Glutamatergic neuron (in vitro differentiated cells): Measurements from ENCODE around the gene THSD7B. TPM values are rescaled to one million over a fixed set of nuclear protein-coding genes. Genes with fewer than 3 reads are reported as not detected.
"Not testable (repeated sequence)": the region's sequence is repeated elsewhere in the genome, so short reads cannot be mapped to it uniquely, and the experiment has no call there.

Experiments
- DNase-seq: peaks from one replicate; pipeline ENCODE4 v3.0.0; 2022
- H3K27ac Mint-ChIP-seq: one replicate; pipeline ENCODE4 v1.8.0; 2020; ENCODE audit warnings: mild to moderate bottlenecking, mixed read lengths, inconsistent platforms; ENCODE audit not compliant: unreplicated experiment
- H3K27me3 Mint-ChIP-seq: one replicate; pipeline ENCODE4 v1.8.0; 2020; ENCODE audit warnings: mild to moderate bottlenecking, moderate library complexity, mixed read lengths, inconsistent platforms; ENCODE audit not compliant: unreplicated experiment
- H3K36me3 Mint-ChIP-seq: one replicate; pipeline ENCODE4 v1.8.0; 2020; ENCODE audit warnings: mild to moderate bottlenecking, mixed read lengths, inconsistent platforms; ENCODE audit not compliant: unreplicated experiment
- H3K4me1 Mint-ChIP-seq: one replicate; pipeline ENCODE4 v1.8.0; 2020; ENCODE audit warnings: mild to moderate bottlenecking, low read depth, mixed read lengths, inconsistent platforms; ENCODE audit not compliant: unreplicated experiment
- H3K4me3 Mint-ChIP-seq: one replicate; pipeline ENCODE4 v1.8.0; 2020; ENCODE audit warnings: mild to moderate bottlenecking, mixed read lengths, inconsistent platforms; ENCODE audit not compliant: unreplicated experiment
- H3K9me3 Mint-ChIP-seq: one replicate; pipeline ENCODE4 v1.8.0; 2020; ENCODE audit warnings: mild to moderate bottlenecking, moderate library complexity, mixed read lengths, inconsistent platforms; ENCODE audit not compliant: unreplicated experiment
- CTCF ChIP-seq: fragments of 200-600 bp; sonication (generic); IDR thresholded peaks from one replicate; pipeline ENCODE4 v1.5.0; 2021; ENCODE audit not compliant: partially characterized antibody, unreplicated experiment
- total RNA-seq: library from RNA; stranded (reverse); fragmentation: NEBNext Ultra II Directional; extraction: Animal tissue kit (Norgen Biotek cat#: 25700); gene quantifications from one replicate; pipeline ENCODE4 v1.2.1, GENCODE V29; 2021; ENCODE audit not compliant: unreplicated experiment

The THSD7B gene
- total RNA-seq, 1 donor from 2014 or later, result 182 TPM

GRCh38 chr2:136738044-136738443 lies 27.3 kb upstream of the THSD7B start:
- Mint-ChIP-seq H3K4me3 (no peak overlapping the region), H3K36me3 (no peaks in the 10 kb centered on the region), H3K9me3 (peaks cover 3% of the 10 kb centered on the region), H3K27ac (no peak overlapping the region), H3K4me1 (peaks cover 24% of the 10 kb centered on the region), H3K27me3 (no peaks in the 10 kb centered on the region)
- DNase-seq, result no peak
- no peak for TF ChIP-seq CTCF

- no peak for TF ChIP-seq CTCF
- peaks cover 27% of the 10 kb centered on the region for H3K4me1 Mint-ChIP-seq
- DNase-seq, result no peak
- no peak overlapping the region for H3K4me3 Mint-ChIP-seq
- no peaks in the 10 kb centered on the region for H3K27me3 Mint-ChIP-seq
- peaks cover 3% of the 10 kb centered on the region for H3K9me3 Mint-ChIP-seq
- no peaks in the 10 kb centered on the region for H3K36me3 Mint-ChIP-seq
- H3K27ac Mint-ChIP-seq, result no peak overlapping the region
These were observed 23.9 kb upstream of the THSD7B start for GRCh38 chr2:136741471-136741870.

GRCh38 chr2:136750065-136750464 lies 15.3 kb upstream of the THSD7B start:
- Mint-ChIP-seq H3K27ac (no peak overlapping the region), H3K4me3 (no peak overlapping the region), H3K27me3 (peaks cover 2% of the 10 kb centered on the region), H3K9me3 (no peaks in the 10 kb centered on the region), H3K4me1 (no peaks in the 10 kb centered on the region), H3K36me3 (peaks cover 5% of the 10 kb centered on the region)
- TF ChIP-seq CTCF, result no peak
- DNase-seq, result no peak

- Mint-ChIP-seq H3K9me3 (no peaks in the 10 kb centered on the region), H3K4me1 (no peaks in the 10 kb centered on the region), H3K36me3 (peaks cover 9% of the 10 kb centered on the region), H3K4me3 (no peak overlapping the region), H3K27ac (no peak overlapping the region), H3K27me3 (peaks cover 2% of the 10 kb centered on the region)
- no peak for TF ChIP-seq CTCF
- DNase-seq, result no peak
These were observed 13.9 kb upstream of the THSD7B start for GRCh38 chr2:136751406-136751805.

- not testable (repeated sequence) for H3K9me3 Mint-ChIP-seq, DNase-seq, H3K4me1 Mint-ChIP-seq, H3K27ac Mint-ChIP-seq, H3K27me3 Mint-ChIP-seq, H3K4me3 Mint-ChIP-seq
- peaks cover 17% of the 10 kb centered on the region for H3K36me3 Mint-ChIP-seq
These were observed 6.8 kb upstream of the THSD7B start for GRCh38 chr2:136758504-136758903.
